MM.1S (cell line): ENCODE data around the gene PODNL1.

Source experiments
- DNase-seq: peaks from one replicate; pipeline ENCODE4 v3.0.0-alpha.2; 2015
- H2AFZ ChIP-seq: fragments of 300-600 bp; sonication (generic); 2 replicates; pipeline ENCODE4 v1.6.0; 2016; ENCODE audit warnings: antibody characterized with exemption, low read length
- H3F3A ChIP-seq: fragments of 300-600 bp; sonication (generic); 2 replicates; pipeline ENCODE4 v1.6.1; 2016; ENCODE audit warnings: mild to moderate bottlenecking, antibody characterized with exemption, low read length, moderate library complexity, mixed read lengths; ENCODE audit not compliant: insufficient read depth
- H3K27ac ChIP-seq: fragments of 300-600 bp; sonication (generic); 2 replicates; pipeline ENCODE4 v1.5.1; 2016; ENCODE audit warnings: mild to moderate bottlenecking, low read length
- H3K27me3 ChIP-seq: fragments of 300-600 bp; sonication (generic); replicated peaks from 2 replicates; pipeline ENCODE4 v1.6.0; 2016; ENCODE audit warnings: low read length; ENCODE audit not compliant: insufficient read depth
- H3K36me3 ChIP-seq: fragments of 300-600 bp; sonication (generic); replicated peaks from 2 replicates; pipeline ENCODE4 v1.6.1; 2016; ENCODE audit warnings: mild to moderate bottlenecking, low read length, mixed read lengths; ENCODE audit not compliant: insufficient read depth
- H3K4me1 ChIP-seq: fragments of 300-600 bp; sonication (generic); 2 replicates; pipeline ENCODE4 v1.6.1; 2016; ENCODE audit warnings: low read length, mixed read lengths
- H3K4me2 ChIP-seq: fragments of 300-600 bp; sonication (generic); 2 replicates; pipeline ENCODE4 v1.6.0; 2016; ENCODE audit warnings: low read depth, low read length
- H3K4me3 ChIP-seq: fragments of 300-600 bp; sonication (generic); 2 replicates; pipeline ENCODE4 v1.5.1; 2016; ENCODE audit warnings: low read length, mixed read lengths
- H3K79me2 ChIP-seq: fragments of 300-600 bp; sonication (generic); 2 replicates; pipeline ENCODE4 v1.6.1; 2016; ENCODE audit warnings: mixed run types, low read length, mixed read lengths
- H3K9ac ChIP-seq: fragments of 300-600 bp; sonication (generic); 2 replicates; pipeline ENCODE4 v1.6.1; 2016; ENCODE audit warnings: low read length, mixed read lengths
- H3K9me2 ChIP-seq: fragments of 300-600 bp; sonication (generic); replicated peaks from 2 replicates; pipeline ENCODE4 v1.6.1; 2016; ENCODE audit warnings: mild to moderate bottlenecking, low read length, mixed read lengths; ENCODE audit not compliant: insufficient read depth
- H3K9me3 ChIP-seq: fragments of 300-600 bp; sonication (generic); replicated peaks from 2 replicates; pipeline ENCODE4 v1.6.1; 2016; ENCODE audit warnings: mild to moderate bottlenecking, low read length, mixed read lengths; ENCODE audit not compliant: insufficient read depth
- H4K20me1 ChIP-seq: fragments of 300-600 bp; sonication (generic); 2 replicates; pipeline ENCODE4 v1.6.1; 2016; ENCODE audit warnings: mild to moderate bottlenecking, low read length, moderate library complexity, mixed read lengths; ENCODE audit not compliant: insufficient read depth
- EZH2 ChIP-seq: fragments of 300-600 bp; sonication (generic); optimal IDR thresholded peaks from 2 replicates; pipeline ENCODE3; 2017; ENCODE audit warnings: low read depth, mild to moderate bottlenecking, antibody characterized with exemption, low read length, mixed read lengths
- EZH2phosphoT487 ChIP-seq: fragments of 300-600 bp; sonication (generic); IDR thresholded peaks from 2 replicates; pipeline ENCODE4 v1.6.1; 2018; ENCODE audit warnings: antibody characterized with exemption, low read length
- TF ChIP-seq, protein P1 (sequence below): fragments of 300-600 bp; sonication (generic); IDR thresholded peaks from 2 replicates; pipeline ENCODE4 v1.5.1; 2016; ENCODE audit warnings: antibody characterized with exemption, low read length, mixed read lengths

PODNL1 gene

GRCh38 chr19:13930402-13930801 is 7.8 kb downstream of the PODNL1 start:
- TF ChIP-seq, protein P1, sequence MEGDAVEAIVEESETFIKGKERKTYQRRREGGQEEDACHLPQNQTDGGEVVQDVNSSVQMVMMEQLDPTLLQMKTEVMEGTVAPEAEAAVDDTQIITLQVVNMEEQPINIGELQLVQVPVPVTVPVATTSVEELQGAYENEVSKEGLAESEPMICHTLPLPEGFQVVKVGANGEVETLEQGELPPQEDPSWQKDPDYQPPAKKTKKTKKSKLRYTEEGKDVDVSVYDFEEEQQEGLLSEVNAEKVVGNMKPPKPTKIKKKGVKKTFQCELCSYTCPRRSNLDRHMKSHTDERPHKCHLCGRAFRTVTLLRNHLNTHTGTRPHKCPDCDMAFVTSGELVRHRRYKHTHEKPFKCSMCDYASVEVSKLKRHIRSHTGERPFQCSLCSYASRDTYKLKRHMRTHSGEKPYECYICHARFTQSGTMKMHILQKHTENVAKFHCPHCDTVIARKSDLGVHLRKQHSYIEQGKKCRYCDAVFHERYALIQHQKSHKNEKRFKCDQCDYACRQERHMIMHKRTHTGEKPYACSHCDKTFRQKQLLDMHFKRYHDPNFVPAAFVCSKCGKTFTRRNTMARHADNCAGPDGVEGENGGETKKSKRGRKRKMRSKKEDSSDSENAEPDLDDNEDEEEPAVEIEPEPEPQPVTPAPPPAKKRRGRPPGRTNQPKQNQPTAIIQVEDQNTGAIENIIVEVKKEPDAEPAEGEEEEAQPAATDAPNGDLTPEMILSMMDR: no peak
- TF ChIP-seq EZH2: no peak
- TF ChIP-seq EZH2phosphoT487: no peak
- Histone ChIP-seq H3F3A (no peaks in the 10 kb centered on the region), H3K4me1 (no peaks in the 10 kb centered on the region), H3K9me2 (no peaks in the 10 kb centered on the region), H3K27ac (no peak overlapping the region), H3K79me2 (no peaks in the 10 kb centered on the region), H3K4me2 (no peak overlapping the region), H3K9me3 (no peaks in the 10 kb centered on the region), H2AFZ (no peak overlapping the region), H3K9ac (no peak overlapping the region), H3K4me3 (no peak overlapping the region), H3K27me3 (no peaks in the 10 kb centered on the region), H3K36me3 (no peaks in the 10 kb centered on the region), H4K20me1 (no peaks in the 10 kb centered on the region)
- no peak for DNase-seq

DNA sequence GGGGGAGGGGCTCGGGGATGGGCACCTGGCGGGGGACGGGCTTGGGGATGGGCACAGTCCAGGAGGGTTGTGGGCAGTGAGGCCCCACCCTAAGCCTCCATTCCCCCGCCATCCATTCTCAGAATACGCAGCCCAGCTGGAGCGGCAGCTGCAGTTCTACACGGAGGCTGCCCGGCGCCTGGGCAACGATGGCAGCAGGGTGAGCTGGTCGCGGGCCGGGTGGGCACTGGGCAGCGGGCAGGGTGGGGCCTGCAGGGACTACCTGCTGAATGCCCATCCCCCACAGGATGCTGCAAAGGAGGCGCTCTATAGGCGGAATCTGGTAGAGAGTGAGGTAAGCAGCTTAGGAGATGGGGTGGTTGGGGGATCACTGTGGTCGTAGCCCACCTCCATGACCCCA is 8.3 kb downstream of the PODNL1 start:
- Histone ChIP-seq H3K79me2 (no peaks in the 10 kb centered on the region), H3K36me3 (no peaks in the 10 kb centered on the region)

DNA sequence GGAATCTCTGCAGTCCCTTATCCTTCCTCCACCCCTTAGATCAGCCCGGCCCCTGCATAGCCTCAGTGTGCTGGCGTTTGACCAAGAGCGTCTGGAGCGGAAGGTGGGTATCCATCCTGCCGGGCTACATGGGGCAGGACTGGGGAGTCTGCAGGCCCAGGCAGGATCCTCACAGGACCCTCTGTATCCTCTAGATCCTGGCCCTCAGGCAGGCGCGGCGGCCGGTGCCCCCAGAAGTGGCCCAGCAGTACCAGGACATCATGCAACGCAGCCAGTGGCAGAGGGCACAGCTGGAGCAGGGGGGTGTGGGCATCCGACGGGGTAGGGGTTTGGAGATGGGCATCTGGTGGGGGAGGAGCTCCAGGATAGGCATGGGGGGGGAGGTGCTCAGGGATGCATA is 8.9 kb downstream of the PODNL1 start:
- TF ChIP-seq, protein P1: no peak
- no peak for TF ChIP-seq EZH2
- no peak for TF ChIP-seq EZH2phosphoT487
- H4K20me1 ChIP-seq: no peaks in the 10 kb centered on the region
- no peaks in the 10 kb centered on the region for H3K9me2 ChIP-seq
- no peaks in the 10 kb centered on the region for H3K36me3 ChIP-seq
- H3K79me2 ChIP-seq: no peaks in the 10 kb centered on the region
- no peaks in the 10 kb centered on the region for H3K27me3 ChIP-seq
- H3K9ac ChIP-seq: no peak overlapping the region
- no peaks in the 10 kb centered on the region for H3F3A ChIP-seq
- H2AFZ ChIP-seq: no peak overlapping the region
- H3K27ac ChIP-seq: no peak overlapping the region
- H3K4me3 ChIP-seq: no peak overlapping the region
- no peaks in the 10 kb centered on the region for H3K9me3 ChIP-seq
- no peak overlapping the region for H3K4me2 ChIP-seq
- no peak for DNase-seq
- H3K4me1 ChIP-seq: no peaks in the 10 kb centered on the region

More for the DNA sequence above, 8.3 kb downstream of the PODNL1 start:
- no peaks in the 10 kb centered on the region for H3K4me1 ChIP-seq
- no peak overlapping the region for H3K4me3 ChIP-seq
- H3K27me3 ChIP-seq: no peaks in the 10 kb centered on the region
- no peak overlapping the region for H3K27ac ChIP-seq
- H4K20me1 ChIP-seq: no peaks in the 10 kb centered on the region
- H2AFZ ChIP-seq: no peak overlapping the region
- DNase-seq: no peak
- no peak overlapping the region for H3K4me2 ChIP-seq
- no peaks in the 10 kb centered on the region for H3F3A ChIP-seq
- no peaks in the 10 kb centered on the region for H3K9me2 ChIP-seq
- H3K9ac ChIP-seq: no peak overlapping the region
- no peaks in the 10 kb centered on the region for H3K9me3 ChIP-seq
- no peak for TF ChIP-seq EZH2

DNA sequence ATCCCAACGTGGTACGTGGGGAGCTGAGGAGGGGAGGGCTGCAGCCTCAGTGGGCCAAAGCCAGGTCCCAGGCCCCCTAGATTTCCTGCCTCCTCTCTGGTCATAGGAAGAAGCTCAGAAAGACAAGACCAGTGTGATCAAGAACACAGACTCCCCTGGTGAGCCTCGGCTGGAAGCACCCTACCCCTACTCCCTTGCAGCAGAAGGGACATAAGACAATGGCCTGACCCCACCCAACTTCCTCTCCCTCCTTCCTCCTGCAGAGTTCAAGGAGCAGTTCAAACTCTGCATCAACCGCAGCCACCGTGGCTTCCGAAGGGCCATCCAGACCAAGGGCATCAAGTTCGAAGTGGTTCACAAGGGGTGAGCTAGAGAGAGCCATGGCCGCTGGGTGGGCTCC is 11.5 kb downstream of the PODNL1 start:
- Histone ChIP-seq H3K9ac (no peak overlapping the region), H3K27me3 (no peaks in the 10 kb centered on the region), H3K79me2 (no peaks in the 10 kb centered on the region), H3K9me2 (no peaks in the 10 kb centered on the region), H3K27ac (no peak overlapping the region), H3K36me3 (no peaks in the 10 kb centered on the region), H3F3A (no peaks in the 10 kb centered on the region), H3K4me2 (no peak overlapping the region), H3K4me3 (no peak overlapping the region), H3K4me1 (no peaks in the 10 kb centered on the region), H4K20me1 (no peaks in the 10 kb centered on the region), H3K9me3 (no peaks in the 10 kb centered on the region), H2AFZ (no peak overlapping the region)
- DNase-seq: no peak
- TF ChIP-seq, protein P1: no peak
- TF ChIP-seq EZH2phosphoT487: no peak
- TF ChIP-seq EZH2: no peak
